HepG2 (cell line): ENCODE results near the gene SEZ6L. TPM values are rescaled to one million over a fixed set of nuclear protein-coding genes. Genes with fewer than 3 reads are reported as not detected.
A peak's percentile ranks its signal among the peaks of the same experiment; 100 is the strongest.

Source experiments
- ATAC-seq: fragments of 200-7000 bp; cut with Tn5 transposase; 3 replicates; pipeline ENCODE4 v1.9.1; 2020; ENCODE audit warnings: mild to moderate bottlenecking, moderate library complexity
- BruUV-seq: library from RNA; stranded (reverse); fragments of 400-500 nt; replicated peaks from 2 replicates; lab custom pipeline; 2021; lab: Mats Ljungman, UMichigan
- CTCF ChIA-PET: fragments of 300-600 bp; formaldehyde crosslinking; extraction: SDS; loops from one replicate; lab custom pipeline; 2021; ENCODE audit warnings: low total read pairs, inconsistent platforms, low intra/inter-chr PET ratio; lab: Yijun Ruan, JAX
- POLR2A ChIA-PET: fragments of 350-600 bp; sonication (Branson Sonifier 250); formaldehyde crosslinking; loops from one replicate; lab custom pipeline; 2020; ENCODE audit warnings: antibody characterized with exemption, inconsistent platforms; lab: Yijun Ruan, JAX
- DNase-seq: peaks from one replicate; pipeline ENCODE4 v3.0.0-alpha.2; 2015; ENCODE audit warnings: low spot score
- FAIRE-seq: peaks from 3 replicates; lab custom pipeline; 2011; peaks lifted over from hg19 to GRCh38; lab: Jason Lieb, UNC
- H2AFZ ChIP-seq: one replicate; pipeline ENCODE4 v1.6.1; 2011; ENCODE audit warnings: low read length, inconsistent platforms
- H3K27ac ChIP-seq: fragments of 300-600 bp; 3 replicates; pipeline ENCODE4 v1.8.0; 2011; ENCODE audit warnings: mixed run types, mild to moderate bottlenecking, mixed read lengths, low read length, inconsistent platforms; ENCODE audit not compliant: insufficient read depth; ENCODE audit errors: extremely low read length
- H3K27me3 ChIP-seq, 2 experiments: fragments of 200-600 bp in 1 of 2; 2 replicates in 1 of 2; 3 replicates in 1 of 2; pipeline versions ENCODE4 v1.6.0 to v1.8.0; 2011; ENCODE audit warnings: low read length in 2 of 2, mild to moderate bottlenecking in 2 of 2, moderate library complexity in 2 of 2, inconsistent platforms in 1 of 2; ENCODE audit not compliant: insufficient read depth in 2 of 2, control insufficient read depth in 1 of 2
- H3K36me3 ChIP-seq, 2 experiments: fragments of 200-600 bp in 1 of 2; replicated peaks in 1 of 2; 2 replicates in 1 of 2; 3 replicates in 1 of 2; pipeline versions ENCODE4 v1.5.1 to v1.8.0; 2011; ENCODE audit warnings: low read length in 2 of 2, inconsistent platforms in 1 of 2; ENCODE audit not compliant: insufficient read depth in 2 of 2, control insufficient read depth in 1 of 2
- H3K4me1 ChIP-seq: 2 replicates; pipeline ENCODE4 v1.5.1; 2012; ENCODE audit warnings: low read length, inconsistent platforms; ENCODE audit not compliant: insufficient read depth
- H3K4me2 ChIP-seq: 2 replicates; pipeline ENCODE4 v1.6.0; 2011; ENCODE audit warnings: low read depth, low read length, inconsistent platforms
- H3K4me3 ChIP-seq, 3 experiments: fragments of 200-600 bp in 1 of 3; sonication (generic), shearing (Covaris generic) in 1 of 3; replicated peaks in 1 of 3; 2 replicates each; pipeline ENCODE4 v1.5.1; 2011 to 2016; ENCODE audit warnings: low read length in 3 of 3, inconsistent platforms in 2 of 3, low read depth in 2 of 3, mild to moderate bottlenecking in 2 of 3, control low read depth in 1 of 3, mixed read lengths in 1 of 3; ENCODE audit not compliant: insufficient read depth in 1 of 3
- H3K79me2 ChIP-seq: one replicate; pipeline ENCODE4 v1.6.1; 2011; ENCODE audit warnings: low read length, inconsistent platforms; ENCODE audit not compliant: insufficient read depth
- H3K9ac ChIP-seq: 2 replicates; pipeline ENCODE4 v1.6.0; 2011; ENCODE audit warnings: mild to moderate bottlenecking, low read depth, low read length, inconsistent platforms; ENCODE audit not compliant: insufficient read depth
- H3K9me3 ChIP-seq: 2 replicates; pipeline ENCODE4 v1.5.1; 2012; ENCODE audit warnings: mild to moderate bottlenecking, low read length
- H4K20me1 ChIP-seq: 2 replicates; pipeline ENCODE4 v1.6.0; 2011; ENCODE audit warnings: inconsistent platforms, mild to moderate bottlenecking, low read length, moderate library complexity; ENCODE audit not compliant: insufficient read depth
- ATF7 ChIP-seq, 2 experiments: fragments of 450-650 bp in 1 of 2; sonication (generic) in 1 of 2; formaldehyde crosslinking in 1 of 2; IDR thresholded peaks; 2 replicates each; pipeline versions ENCODE4 v1.4.0 to v1.6.1; 2016 to 2020; ENCODE audit warnings: antibody characterized with exemption in 1 of 2, mild to moderate bottlenecking in 1 of 2, missing genetic modification reagents in 1 of 2
- CREB1 ChIP-seq, 2 experiments: fragments of 450-650 bp in 1 of 2; IDR thresholded peaks; 2 replicates each; pipeline ENCODE4 v1.6.1; 2016 to 2017; ENCODE audit warnings: control low read depth in 1 of 2, mild to moderate bottlenecking in 1 of 2, missing compliant biosample characterization in 1 of 2, missing genetic modification characterization in 1 of 2
- U2AF2 ChIP-seq: fragments of 200-400 bp; formaldehyde crosslinking; IDR thresholded peaks from 2 replicates; pipeline ENCODE4 v1.6.1; 2017; ENCODE audit warnings: low read depth, mild to moderate bottlenecking, low read length
- XRCC5 ChIP-seq: fragments of 200-400 bp; formaldehyde crosslinking; optimal IDR thresholded peaks from 2 replicates; pipeline ENCODE3; 2017; ENCODE audit warnings: mild to moderate bottlenecking, low read length
- ZNF138 ChIP-seq: sonication (generic); formaldehyde crosslinking; IDR thresholded peaks from 2 replicates; pipeline ENCODE4 v1.5.0; 2020; ENCODE audit warnings: mild to moderate bottlenecking, low read depth, missing genetic modification reagents
- WGBS: methylation state at CpG from one replicate; pipeline ENCODE4 v1.1.6; 2017; ENCODE audit warnings: low lambda C conversion rate; 5-methylcytosine and 5-hydroxymethylcytosine counted together
- in situ Hi-C: cut with HindIII; loops from 2 replicates; pipeline ENCODE4 v1.10.0; 2017; ENCODE audit warnings: low pct_unique_long_range_greater_than_20kb; ENCODE audit not compliant: extremely low pct_ligation_motif_present
- intact Hi-C: fragments of 100-400 bp; cut with micrococcal nuclease; formaldehyde crosslinking; loops from one replicate; pipeline ENCODE4 v1.10.0; 2022; ENCODE audit not compliant: unreplicated experiment
- polyA plus RNA-seq, 8 experiments: library from polyadenylated mRNA; depleted of rRNA in 3 of 8; stranded (reverse) in 7 of 8; unstranded in 1 of 8; fragments of >200 nt; fragmentation: Illumina TruSeq in 4 of 8; extraction: Trizol in 4 of 8; gene quantifications; 2 replicates each; pipeline versions ENCODE4 v1.2.1 to v1.2.3, GENCODE V29; 2011 to 2016; ENCODE audit warnings: low read depth in 4 of 8, missing spikeins in 1 of 8, mixed read lengths in 1 of 8; ENCODE audit not compliant: insufficient read depth in 1 of 8
- total RNA-seq, 5 experiments: library from RNA; depleted of rRNA; stranded (reverse); fragments of >200 nt; fragmentation: Illumina TruSeq; extraction: Trizol; gene quantifications; 2 replicates each; pipeline ENCODE4 v1.2.3, GENCODE V29; 2016; ENCODE audit warnings: low read depth in 1 of 5
- TF ChIP-seq, protein P1 (sequence below): sonication (generic); formaldehyde crosslinking; IDR thresholded peaks from 2 replicates; pipeline ENCODE4 v1.5.0; 2020; ENCODE audit warnings: mild to moderate bottlenecking, low read depth, missing genetic modification reagents, borderline replicate concordance

The SEZ6L gene
- total and polyA plus RNA-seq, 2 of the 13 experiments (the other 11 are each of a cell fraction or from before 2014, with no cell fraction given) = not detected

DNA sequence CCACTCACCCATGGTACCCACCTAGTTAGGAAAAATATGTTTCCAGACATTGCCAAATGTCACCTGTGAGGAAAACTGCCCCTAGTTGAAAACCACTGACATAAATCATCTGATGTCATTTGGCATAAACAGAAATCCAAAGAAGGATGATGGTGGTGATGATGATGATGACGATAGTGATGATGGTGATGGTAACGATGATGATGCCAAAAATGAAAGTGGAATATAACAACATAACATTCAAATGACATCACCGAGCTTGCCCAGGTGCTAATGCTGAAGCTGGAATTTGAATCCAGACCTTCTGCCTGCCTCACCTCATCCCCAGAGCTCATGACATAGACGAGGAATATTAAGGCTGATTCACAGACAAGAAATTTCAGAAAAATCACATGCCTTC is 167.5 kb downstream of the SEZ6L start (continued):
- peak; percentile 89 for TF ChIP-seq CREB1 (IDR thresholded peaks at IDR 0.05)
- no peak for TF ChIP-seq CREB1 (CRISPR knock-in tag; IDR thresholded peaks at IDR 0.05)
- TF ChIP-seq, protein P1, sequence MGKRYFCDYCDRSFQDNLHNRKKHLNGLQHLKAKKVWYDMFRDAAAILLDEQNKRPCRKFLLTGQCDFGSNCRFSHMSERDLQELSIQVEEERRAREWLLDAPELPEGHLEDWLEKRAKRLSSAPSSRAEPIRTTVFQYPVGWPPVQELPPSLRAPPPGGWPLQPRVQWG (CRISPR knock-in tag) = no peak
- no peak for TF ChIP-seq XRCC5
- peak; percentile 28; the same call in 1 of the 2 replicates for TF ChIP-seq ATF7 (IDR thresholded peaks at IDR 0.05)
- no peak for TF ChIP-seq ATF7 (CRISPR knock-in tag; IDR thresholded peaks at IDR 0.05)
- TF ChIP-seq U2AF2 = no peak

DNA sequence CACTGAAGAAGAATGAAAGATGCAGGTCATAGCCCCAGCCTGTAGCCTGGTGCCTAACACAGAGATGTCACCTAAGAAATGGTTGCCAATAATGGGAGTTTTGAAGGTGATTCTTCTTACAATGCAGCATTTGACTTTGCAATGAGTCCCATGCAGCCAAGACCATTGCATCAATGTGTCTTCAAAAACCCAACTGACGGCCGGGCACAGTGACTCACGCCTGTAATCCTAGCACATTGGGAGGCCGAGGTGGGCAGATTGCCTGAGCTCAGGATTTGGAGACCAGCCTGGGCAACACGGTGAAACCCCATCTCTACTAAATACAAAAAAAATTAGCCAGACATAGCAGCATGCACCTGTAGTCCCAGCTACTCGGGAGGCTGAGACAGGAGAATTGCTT is 170.5 kb downstream of the SEZ6L start:
- no peaks in the 10 kb centered on the region for H3K4me1 ChIP-seq
- DNase-seq (no peak), ATAC-seq (no peak), FAIRE-seq (no peak)
- in situ Hi-C loops (no loop called here), intact Hi-C loops (no loop called here)
- WGBS = 22% methylated on average over 6 of the region's 6 CpGs
- no TSS peak for BruUV-seq
- H3K79me2 ChIP-seq = no peaks in the 10 kb centered on the region
- H3K36me3 ChIP-seq = no peaks in the 10 kb centered on the region
- no peak overlapping the region for H2AFZ ChIP-seq
- ChIA-PET CTCF (no interaction called here), POLR2A (no interaction called here)
- no peak overlapping the region for H3K27ac ChIP-seq
- no peaks in the 10 kb centered on the region for H4K20me1 ChIP-seq
- H3K9ac ChIP-seq = no peak overlapping the region
- H3K4me2 ChIP-seq = no peak overlapping the region
- no peaks in the 10 kb centered on the region for H3K9me3 ChIP-seq
- no peak for TF ChIP-seq ZNF138 (CRISPR knock-in tag)
- peaks cover 2 to 16% of the 10 kb centered on the region in 2 experiments; a peak in 2 of 5 replicates for H3K27me3 ChIP-seq
- no peak overlapping the region for H3K4me3 ChIP-seq
